NCI-H2227 (cell line): ENCODE measurements around the gene CSNK1G2.
A peak's percentile ranks its signal among the peaks of the same experiment; 100 is the strongest.

ENCODE experiments used
- DNase-seq: peaks from one replicate; lab custom pipeline; 2025; ENCODE audit not compliant: unreplicated experiment; lab: John Stamatoyannopoulos, UW

The CSNK1G2 gene

DNA sequence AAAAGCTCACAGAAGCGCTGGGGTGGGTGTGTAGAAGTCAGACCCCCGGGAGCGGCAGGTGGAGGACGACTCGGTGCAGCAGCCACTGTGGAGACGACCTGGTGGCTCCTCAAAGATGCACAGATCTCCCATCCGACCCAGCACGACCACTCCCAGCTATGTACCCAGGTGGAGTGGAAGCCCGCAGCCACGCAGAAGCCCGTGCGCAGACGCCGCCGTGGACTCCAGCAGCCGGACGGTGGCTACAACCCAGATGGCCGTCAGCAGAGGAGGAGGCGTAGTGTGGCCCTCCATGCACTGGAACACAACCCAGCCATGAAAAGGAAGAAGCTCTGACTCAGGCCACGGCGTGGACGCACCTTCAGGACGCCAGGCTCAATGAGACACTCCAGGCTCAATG, 21.7 kb downstream of the CSNK1G2 start:
- DNase-seq = no peak

DNA sequence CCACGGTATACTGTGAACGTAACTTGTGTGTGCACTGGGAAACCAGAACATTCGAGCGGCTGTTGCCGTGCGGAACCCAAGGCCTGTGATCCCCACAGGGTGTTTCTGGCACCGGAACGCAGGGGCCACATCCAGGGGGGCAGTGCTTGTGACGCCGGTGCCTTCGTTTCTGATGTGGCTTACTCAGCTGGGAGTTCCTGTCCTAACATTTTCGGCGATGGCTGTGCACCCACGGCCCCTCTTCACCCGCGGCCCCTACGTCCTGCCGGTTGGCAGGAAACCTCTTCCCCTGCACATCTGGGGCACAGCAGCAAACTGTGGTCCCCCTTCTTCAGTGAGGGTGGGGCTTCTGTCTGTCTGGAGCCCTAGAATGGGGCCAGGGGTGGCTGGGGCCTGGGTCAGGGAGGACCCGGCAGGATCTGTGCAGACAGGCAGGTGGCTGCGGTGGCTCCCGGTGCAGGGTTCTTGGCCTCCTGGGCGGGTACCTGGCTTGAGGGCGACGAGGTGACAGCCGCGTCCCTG, 26.2 kb downstream of the CSNK1G2 start:
- no peak for DNase-seq

DNA sequence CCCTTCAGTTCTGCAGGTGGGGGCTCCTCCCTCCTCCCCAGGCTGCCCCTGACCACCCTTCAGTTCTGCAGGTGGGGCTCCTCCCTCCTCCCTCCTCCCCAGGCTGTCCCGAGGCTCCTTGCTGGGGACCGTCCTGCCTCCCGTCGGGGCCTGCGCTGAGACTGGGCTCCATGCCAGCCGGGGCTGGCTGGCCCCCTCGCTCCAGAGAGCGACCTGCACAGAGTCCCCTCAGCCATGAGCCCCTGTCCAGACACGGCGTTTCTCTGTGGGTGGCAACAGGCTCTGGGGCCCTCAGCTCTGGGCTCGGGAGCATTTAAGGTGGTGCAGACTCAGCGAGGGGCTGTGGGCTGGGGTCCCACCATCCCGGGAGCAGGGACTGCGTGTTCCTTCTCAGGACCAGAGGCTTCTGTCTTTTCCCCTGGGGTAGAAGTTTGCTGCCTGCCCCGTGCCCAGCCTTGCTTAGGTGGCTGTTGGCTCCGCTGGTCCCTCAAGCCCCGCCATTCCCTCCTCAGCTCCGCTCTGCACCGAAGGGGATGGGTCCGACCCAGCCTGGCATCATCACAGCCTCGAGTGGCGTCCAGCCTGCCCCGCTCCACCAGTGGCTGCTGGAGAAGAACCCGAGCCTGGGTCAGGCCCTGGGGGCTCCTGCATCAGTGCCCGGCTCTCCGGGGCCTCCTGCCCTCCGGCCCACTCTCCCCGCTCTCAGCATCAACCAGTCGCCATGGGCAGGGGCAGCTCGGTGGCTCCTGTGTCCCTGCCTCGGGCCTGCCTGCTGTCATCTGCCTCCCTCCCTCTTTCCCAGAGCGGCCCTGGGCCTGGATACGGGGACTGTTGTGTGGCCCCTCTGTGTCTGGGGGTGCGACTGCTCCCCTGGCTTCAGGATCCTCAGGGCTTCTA, 27.6 kb downstream of the CSNK1G2 start:
- peak; percentile 12 for DNase-seq

DNA sequence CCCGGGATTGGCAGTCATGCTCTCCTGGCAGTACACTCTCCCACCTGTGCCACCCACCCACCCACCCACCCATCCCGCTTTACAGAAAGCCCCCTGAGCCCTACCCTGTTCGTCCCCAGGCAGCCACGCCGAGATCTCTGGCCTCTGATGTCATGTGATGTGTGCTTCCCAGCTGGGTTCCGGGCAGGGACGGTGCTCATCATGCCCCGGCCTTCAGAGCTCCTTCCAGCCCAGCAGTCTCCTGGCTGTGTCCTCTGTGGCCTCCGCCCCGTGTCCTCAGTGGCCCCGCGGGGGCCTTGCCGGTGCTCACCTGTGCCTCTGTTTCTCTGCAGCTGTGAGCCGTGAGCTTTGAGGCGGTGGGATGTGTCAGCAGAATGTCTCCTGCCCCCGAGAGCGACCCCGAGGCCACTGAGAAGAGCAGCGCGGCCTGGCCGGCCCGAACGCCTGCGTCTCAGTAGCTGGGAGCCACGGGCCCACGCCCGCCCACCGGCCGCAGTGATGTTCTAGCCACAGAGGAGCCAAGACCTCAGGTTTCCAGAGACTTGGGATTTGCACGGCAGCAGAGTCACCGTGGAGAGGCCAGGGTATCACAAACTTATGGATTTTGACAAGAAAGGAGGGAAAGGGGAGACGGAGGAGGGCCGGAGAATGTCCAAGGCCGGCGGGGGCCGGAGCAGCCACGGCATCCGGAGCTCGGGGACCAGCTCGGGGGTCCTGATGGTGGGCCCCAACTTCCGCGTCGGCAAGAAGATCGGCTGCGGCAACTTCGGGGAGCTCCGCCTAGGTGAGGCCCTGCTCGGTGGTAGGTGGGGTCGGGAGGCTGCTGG, 28.4 kb downstream of the CSNK1G2 start:
- no peak for DNase-seq

DNA sequence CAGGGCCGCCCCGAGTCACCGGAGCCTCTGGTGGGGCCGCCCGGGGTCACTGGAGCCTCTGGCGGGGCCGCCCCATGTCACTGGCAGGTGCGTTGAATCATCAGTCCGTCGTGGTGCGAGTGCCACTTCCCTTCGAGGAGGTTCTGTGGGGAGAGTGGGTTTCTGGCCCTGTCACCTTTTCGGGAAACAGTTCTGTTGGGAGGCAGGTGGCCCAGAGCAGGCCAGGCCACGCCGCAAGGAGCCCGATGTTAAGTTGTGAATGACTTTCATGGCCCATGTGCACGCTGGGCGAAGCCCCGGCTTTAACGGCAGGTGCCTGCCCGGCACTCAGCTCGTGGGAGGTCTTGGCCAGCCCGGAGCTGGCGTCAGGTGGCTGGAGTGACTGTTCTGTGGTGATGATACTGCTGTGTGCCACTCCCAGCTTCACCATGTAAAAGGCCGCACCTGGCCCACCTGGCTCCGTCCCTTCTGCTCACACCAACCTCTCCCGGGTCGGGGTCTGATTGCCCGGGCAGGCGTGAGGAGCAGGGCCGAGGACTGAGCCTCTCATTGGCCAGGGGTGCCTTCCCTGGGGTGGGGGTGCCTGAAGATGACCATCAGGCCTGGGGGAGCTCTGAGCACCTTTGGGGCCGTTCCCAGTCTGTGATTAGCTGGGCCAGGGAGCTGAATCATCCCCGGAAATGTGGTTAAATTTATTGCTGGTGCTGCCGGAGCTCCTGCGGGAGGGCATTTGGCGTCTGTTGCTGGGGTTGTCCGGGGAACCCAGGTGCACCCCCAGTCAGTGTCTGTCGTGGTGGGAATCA, 29.2 kb downstream of the CSNK1G2 start:
- DNase-seq = no peak

DNA sequence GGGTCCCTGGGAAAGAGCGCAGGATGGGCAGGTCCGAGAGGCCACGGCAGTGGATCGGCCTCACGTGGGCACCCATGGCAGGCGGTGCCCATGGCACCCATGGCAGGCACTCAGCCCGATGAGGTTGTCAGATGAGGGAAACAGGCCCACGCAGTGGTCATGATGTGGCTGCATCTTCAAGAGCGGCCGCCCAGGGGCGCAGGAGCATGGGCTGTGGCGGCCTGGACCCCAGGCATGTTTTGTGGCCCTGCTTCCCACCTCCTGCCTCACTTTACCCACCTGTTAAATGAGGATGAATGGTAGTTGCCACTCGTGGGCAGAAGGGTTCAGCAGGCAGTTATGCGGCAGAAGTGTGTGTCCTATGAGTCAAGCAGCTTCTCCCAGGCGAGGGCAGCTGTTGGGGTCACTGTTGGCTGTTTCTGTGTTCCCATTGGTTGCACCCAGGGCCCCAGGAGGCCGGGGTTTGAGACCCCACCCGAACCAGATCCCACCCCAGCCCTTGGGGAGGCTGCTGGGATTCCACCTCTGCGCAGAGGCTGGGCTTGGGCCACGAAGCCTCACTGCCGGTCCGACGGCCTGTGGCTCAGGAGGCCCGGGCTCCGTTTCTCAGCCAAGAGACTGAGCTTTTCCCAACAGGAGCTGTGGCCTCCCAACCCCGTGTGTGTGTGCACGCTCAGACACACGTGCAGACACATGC, 30.0 kb downstream of the CSNK1G2 start:
- DNase-seq = no peak

DNA sequence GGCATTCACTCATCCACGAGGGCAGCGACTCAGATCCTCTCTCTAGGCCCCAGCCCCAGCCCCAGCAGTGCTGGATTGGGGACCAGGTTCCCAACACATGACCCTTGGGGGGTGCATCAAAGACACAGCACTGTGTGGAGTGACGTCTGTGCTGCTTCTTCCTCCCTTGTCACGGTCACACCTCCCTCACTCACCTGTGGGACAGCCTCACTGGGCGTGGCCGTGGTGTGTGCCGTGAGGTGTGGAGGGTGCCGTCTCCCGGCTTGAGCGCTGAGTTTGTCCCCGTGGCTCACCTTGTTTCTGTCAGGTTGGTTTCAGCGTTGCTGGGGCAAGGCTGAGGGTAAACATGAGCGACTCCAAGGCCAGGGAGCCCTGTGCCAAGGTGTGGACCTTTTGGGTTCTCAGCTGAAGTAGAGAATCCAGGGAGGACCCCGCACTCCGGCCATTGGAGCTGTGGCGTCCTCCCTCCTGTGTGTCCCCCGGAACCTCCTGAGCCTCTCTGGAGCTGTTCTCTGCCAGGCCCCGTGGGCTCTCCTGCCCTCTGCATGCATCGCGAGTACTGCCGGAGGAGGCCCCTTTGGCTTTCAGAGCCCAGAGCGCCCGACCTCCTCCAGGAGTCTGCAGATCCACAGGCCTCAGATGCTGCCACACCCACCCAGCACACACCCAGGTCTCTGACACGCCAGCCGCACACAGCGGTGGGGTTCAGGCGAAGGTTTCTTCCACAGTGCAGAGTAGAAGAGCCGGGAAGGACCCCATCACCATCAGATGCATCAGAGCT, 33.6 kb downstream of the CSNK1G2 start:
- DNase-seq = no peak

DNA sequence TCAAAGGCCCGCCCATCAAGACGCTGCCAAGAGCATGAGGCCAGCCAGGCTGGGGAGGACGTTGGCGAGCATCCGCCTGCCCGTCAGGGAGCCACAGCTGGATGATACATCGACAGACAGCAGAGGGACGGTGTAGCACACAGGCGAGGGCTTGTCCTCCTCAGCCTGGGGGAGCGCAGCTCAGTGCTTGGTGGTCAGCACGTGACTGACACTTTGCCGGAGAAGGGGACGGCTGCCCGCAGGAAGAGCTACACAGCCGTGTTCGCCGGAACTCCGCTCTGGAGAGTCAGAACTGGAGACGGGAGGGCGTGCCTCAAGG, 34.1 kb downstream of the CSNK1G2 start:
- DNase-seq = no peak

DNA sequence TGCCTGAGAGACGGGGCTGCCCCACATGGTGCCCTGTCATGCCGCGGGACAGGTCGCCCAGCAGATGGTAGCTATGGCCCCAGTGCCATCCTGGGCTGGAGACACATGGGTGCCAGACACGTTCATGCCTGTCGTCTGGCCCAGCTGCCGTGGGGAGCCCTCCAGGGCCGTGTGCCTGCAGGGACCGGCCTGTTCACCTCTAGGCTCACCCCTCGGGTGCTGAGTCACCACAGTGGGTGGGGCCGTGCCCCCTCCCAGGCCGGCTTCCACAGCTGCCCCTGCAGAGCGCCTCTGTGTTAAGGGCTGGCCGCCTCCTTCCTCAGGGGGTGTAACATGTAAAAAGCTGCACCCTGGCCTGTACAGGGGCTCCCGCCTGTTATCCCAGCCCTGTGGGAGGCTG, 36.1 kb downstream of the CSNK1G2 start:
- DNase-seq = no peak

DNA sequence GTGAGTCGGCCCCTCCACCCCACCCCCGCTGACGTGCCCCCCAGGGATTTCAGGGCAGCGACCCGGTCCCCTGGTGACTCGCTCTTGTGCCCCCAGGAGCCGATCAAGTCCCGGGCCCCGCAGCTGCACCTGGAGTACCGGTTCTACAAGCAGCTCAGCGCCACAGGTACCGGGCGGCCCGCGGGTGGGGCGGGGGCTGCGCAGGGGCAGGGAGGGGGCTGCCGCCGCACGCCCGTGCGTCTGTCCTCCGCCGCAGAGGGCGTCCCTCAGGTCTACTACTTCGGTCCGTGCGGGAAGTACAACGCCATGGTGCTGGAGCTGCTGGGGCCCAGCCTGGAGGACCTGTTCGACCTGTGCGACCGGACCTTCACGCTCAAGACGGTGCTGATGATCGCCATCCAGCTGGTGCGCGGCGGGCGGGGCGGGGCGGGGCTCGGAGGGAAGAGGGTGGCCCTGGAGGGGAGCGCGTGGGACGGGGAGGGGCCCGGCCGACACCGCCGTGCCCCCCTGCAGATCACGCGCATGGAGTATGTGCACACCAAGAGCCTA, 37.4 kb downstream of the CSNK1G2 start:
- DNase-seq = no peak

DNA sequence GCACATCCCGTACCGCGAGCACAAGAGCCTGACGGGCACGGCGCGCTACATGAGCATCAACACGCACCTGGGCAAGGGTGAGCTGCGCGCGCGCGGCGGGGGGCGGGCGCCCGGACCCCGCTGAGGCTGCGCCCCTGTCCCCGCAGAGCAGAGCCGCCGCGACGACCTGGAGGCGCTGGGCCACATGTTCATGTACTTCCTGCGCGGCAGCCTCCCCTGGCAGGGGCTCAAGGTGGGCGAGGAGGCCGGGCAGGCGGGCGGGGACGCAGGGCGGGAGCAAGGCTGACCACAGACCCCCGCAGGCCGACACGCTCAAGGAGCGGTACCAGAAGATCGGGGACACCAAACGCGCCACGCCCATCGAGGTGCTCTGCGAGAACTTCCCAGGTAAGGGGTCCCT, 38.0 kb downstream of the CSNK1G2 start:
- no peak for DNase-seq

DNA sequence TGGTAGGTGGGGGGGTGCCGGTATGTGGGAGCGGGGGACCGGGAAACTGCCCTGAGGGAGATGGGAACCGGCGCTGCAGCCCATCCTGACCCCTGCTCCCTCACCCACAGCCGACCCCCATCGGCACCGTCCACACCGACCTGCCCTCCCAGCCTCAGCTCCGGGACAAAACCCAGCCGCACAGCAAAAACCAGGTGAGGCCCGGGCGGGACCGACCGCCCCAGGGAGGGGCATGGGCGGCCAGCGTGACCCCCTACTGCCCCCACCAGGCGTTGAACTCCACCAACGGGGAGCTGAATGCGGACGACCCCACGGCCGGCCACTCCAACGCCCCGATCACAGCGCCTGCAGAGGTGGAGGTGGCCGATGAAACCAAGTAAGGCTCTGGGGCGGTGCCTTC, 38.7 kb downstream of the CSNK1G2 start:
- DNase-seq = no peak

DNA sequence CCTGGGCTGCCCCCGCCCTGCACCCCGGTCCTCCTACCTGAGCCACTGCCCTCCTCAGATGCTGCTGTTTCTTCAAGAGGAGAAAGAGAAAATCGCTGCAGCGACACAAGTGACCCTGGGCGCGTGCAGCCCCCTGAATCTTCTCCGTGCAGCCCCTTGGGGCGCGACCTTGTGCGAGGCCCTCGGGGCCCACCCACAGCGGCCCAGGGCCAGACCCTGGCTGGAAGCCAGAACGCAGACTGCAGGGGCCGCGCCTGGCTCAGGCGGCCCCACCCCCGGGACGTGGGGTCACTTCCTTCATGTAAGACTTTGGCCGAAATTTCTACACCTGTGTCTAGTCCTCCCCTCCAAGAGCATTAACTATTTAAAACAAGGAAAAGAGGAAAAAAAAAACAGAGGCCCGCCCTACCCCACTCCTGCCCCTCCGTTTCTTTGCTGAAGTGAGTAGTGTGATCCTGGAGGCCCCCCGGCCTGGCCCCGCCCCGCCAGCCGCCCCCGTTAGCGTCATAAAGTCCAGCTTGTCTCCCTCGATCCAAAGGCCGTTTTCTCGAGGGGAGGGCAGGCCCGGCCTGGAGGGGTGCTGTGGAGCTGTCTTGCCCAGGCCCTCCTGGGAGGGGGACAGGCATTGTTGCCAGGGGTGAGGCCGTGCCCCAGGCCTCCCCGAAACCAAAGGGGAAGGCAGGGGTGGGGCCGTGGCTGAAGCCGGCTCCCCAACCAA, 39.3 kb downstream of the CSNK1G2 start:
- no peak for DNase-seq

DNA sequence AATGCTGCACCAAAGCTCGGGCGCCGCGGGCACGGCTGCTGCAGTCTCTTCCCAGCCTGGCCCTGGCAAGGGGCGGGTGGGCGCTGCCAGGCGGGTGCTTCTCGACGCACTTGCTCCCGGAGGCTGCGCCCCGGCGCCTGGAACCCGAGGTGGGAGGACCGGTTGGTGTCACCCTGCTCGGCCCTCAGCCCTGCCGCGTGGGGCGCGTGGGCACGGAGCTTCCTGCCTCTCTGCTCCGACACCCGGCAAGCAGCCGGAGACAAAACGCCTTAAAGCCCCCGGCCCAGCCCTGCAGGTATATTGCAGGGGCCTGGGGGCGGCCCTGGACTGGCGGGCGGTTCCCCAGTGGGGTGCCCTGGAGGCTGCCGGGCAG, 39.8 kb downstream of the CSNK1G2 start:
- DNase-seq = no peak

DNA sequence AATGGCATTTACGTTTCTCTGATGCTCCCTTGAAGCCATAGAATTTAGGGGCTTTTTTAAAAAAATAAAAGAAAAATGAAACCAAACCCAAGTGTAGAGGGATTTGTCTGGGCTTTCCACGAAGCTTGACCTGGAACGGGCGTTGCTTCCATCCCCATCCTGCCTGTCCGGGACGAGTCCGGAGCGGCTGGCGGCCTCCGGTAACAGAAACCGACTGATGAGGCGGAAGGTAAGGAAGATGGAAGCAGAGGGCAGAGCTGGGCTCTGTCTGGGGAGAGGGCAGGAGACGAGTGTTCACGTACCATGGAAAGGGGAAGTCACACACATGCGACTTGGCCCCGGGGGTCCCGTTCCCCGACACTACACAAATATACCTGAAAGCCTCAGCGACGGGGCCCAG, 40.3 kb downstream of the CSNK1G2 start:
- DNase-seq = no peak

DNA sequence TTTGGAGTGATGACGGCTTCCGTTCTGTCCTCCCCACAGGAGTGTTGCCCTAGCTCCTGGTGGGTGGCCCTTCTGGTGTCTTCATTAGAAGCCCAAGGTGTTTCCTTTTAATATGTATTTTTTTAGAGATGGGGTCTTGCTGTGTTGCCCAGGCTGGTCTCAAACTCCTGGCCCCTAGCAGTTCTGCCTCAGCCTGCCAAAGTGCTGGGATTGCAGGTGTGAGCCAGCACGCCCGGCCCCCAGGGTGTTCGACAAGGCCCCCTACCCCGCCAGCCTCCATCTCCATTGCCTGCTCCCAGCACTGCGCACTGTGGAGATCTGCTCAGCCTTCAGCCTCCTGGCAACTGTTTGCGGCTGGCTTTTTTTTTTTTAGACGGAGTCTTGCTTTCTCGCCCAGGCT, 43.4 kb downstream of the CSNK1G2 start:
- no peak for DNase-seq

DNA sequence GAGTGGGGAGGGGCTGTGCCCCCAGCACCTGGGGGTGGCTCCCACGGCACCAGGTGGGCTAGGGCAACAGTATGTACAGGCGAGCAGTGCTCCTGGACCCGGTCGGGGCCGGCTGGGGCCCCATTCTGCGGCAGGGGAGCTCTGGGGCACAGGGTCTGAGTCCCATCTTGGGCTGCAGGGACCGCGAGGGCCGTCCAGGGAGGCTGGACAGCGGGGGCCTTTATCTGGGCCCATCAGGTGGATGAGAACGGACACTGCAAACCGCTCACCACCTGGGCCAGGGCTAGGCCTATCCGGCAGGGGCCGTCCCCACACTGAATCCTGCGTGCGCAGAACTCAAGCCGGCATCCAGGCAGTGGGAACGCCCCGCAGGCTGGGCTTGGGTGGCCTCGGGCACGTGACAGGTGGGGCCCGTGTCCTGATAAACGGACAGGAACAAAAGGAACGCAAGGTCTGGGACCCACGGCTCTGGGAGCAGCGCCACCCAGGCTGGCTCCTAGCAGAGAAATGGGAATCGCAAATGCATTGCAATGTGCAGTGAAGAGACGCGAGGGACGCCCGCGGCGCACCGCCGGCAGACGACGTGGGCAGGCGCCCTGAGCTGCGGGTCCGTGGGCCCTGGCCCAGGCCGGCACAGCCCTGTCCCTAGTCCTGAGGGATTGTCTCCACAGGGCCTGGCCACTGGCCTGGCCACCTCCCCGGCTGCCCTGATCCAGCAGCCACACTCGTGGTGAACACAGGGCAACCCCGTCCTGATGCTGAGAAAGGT, 44.8 kb downstream of the CSNK1G2 start:
- no peak for DNase-seq
